Brain pericyte (primary cell): ENCODE data around the gene PRRT1B.
"Not testable (repeated sequence)": the region's sequence is repeated elsewhere in the genome, so short reads cannot be mapped to it uniquely, and the experiment has no call there.

Experiments used
- DNase-seq: peaks from one replicate; pipeline ENCODE4 v3.0.0-alpha.2; 2012; ENCODE audit warnings: low read depth, low spot score

The PRRT1B gene

GRCh38 chr9:131549186-131549585 lies 3.9 kb downstream of the PRRT1B start:
- DNase-seq = not testable (repeated sequence)

- DNase-seq = not testable (repeated sequence)
Observed at GRCh38 chr9:131550465-131550864, 5.1 kb downstream of the PRRT1B start.

- no peak for DNase-seq
Observed at GRCh38 chr9:131552030-131552429, 6.7 kb downstream of the PRRT1B start.

- no peak for DNase-seq
Observed at GRCh38 chr9:131554087-131554842, 8.9 kb downstream of the PRRT1B start.

GRCh38 chr9:131554843-131555351 lies 9.6 kb downstream of the PRRT1B start:
- no peak for DNase-seq

GRCh38 chr9:131555841-131556673 lies 10.7 kb downstream of the PRRT1B start:
- DNase-seq = no peak

GRCh38 chr9:131557855-131558548 lies 12.7 kb downstream of the PRRT1B start:
- no peak for DNase-seq

- no peak for DNase-seq
Observed at GRCh38 chr9:131559421-131560000, 14.2 kb downstream of the PRRT1B start.

GRCh38 chr9:131562032-131562959 lies 17.0 kb downstream of the PRRT1B start:
- no peak for DNase-seq

GRCh38 chr9:131565369-131565768 lies 20.0 kb downstream of the PRRT1B start:
- DNase-seq = no peak

GRCh38 chr9:131566158-131566557 lies 20.8 kb downstream of the PRRT1B start:
- no peak for DNase-seq

GRCh38 chr9:131567910-131568309 lies 22.6 kb downstream of the PRRT1B start:
- no peak for DNase-seq

GRCh38 chr9:131574730-131575640 lies 29.7 kb downstream of the PRRT1B start:
- DNase-seq = no peak

- DNase-seq = no peak
Observed at GRCh38 chr9:131575946-131576853, 30.9 kb downstream of the PRRT1B start.

GRCh38 chr9:131577005-131578000 lies 32.0 kb downstream of the PRRT1B start:
- DNase-seq = no peak

- peak; percentile 40 for DNase-seq
Observed at GRCh38 chr9:131578021-131578420, 32.7 kb downstream of the PRRT1B start.
